HTERT RPE-1 (cell line): ENCODE data around the gene SMTN.
"Not testable (repeated sequence)": the region's sequence is repeated elsewhere in the genome, so short reads cannot be mapped to it uniquely, and the experiment has no call there.

Experiments used
- in situ Hi-C: fragments of 300-500 bp; cut with MboI; formaldehyde crosslinking; loops from 4 replicates; pipeline ENCODE4 v1.14.3; 2020; ENCODE audit warnings: low sequenced_read_pairs

Gene SMTN

GRCh38 chr22:31080848-31081649 is at the start of gene SMTN:
SMTN (plus strand) TSS chr22:31081318; CDS start chr22:31083259, 1,941 bp downstream.
- in situ Hi-C loops, result no loop called here

GRCh38 chr22:31036671-31037550 is 44.2 kb upstream of the SMTN start:
- in situ Hi-C loops, result no loop called here

DNA sequence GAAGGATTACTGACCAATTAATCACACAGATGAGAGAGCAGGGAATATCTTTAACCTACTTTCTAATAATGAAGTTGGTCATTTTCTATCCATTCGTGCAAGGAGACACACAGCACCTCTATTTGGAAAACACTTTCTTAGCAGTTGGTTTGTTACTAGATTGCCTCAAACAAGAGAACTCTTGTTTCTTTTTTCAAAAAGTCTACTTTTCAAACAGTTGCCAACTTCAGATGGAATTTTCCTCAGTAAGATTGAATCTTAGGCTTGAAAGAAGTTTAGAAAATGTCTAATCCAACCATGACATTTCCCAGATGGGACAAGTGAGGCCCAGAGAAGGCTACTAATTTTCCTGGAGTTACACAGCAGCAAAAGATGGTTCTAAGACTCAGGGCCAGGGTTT is 42.4 kb upstream of the SMTN start:
- in situ Hi-C loops, result no loop called here

GRCh38 chr22:31039393-31039792 is 41.7 kb upstream of the SMTN start:
- in situ Hi-C loops, result no loop called here

DNA sequence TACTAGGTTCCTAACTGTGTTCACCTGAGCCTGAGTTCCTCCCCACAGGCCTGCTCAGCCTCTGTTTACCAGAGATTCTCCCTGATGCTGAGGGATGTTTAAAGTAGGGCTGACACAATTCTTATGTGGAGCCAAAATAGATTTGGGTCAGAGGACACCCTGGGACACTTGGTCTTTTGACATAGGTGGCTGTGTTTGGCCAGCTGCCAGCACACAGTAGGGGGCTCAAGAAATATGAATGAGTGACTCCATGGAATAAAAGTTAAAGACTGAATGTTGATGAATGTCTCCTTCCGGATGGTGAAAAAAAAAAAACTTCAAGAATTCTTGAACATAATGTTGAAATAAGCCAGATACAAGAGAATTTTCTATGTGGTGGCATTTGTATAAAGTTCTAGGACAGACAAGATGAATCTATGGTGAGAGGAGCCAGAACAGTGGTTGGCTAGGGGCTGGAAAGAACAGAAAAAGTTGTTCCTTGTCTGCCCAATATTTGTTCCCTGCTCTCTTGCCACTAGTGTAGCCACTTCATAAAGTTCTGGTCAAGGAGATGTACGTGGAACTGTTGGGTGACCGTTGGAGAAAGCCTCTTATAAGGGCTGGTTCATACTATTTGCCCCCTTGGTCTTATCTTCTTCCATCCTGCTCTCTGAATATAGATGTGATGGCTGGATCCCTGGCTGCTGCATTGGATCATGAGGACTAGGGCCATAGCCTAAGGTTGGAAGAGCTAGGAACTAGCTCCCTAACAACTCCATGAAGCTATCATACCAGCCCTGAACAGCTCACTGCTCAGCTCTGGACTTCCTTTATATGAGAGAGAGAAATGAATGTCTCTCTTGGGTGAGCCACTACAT is 40.3 kb upstream of the SMTN start:
- in situ Hi-C loops, result no loop called here

DNA sequence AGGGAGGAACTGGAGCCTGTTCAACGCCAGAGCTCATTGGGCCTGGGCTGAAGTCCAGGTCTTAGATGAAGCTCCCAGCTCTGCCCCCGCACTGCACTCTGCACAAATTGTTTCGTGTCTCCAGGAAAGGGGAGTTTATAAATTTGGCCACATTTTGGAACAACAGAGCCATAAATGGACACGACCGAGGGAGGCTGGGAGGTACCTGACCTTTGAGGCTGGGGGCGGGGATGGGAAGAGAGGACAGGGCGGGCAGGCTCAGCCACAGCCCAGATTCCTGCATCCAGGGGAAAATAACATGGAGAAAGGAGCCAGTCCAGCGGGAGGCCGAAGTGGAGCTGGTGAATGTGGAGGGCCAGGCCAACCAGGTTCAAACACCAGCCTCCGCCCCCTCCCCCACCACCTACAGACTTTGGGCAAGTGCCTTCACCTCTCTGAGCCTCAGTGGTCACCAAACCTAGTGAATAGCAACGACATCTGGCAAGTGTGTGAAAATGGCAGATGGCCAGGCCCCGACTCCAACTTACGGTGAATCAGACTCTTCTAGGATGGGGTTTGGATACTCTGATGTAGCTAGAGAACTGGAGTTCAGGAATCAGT is 36.8 kb upstream of the SMTN start:
- in situ Hi-C loops, result no loop called here

- in situ Hi-C loops, result no loop called here
These were observed 35.1 kb upstream of the SMTN start for GRCh38 chr22:31045900-31046538.

- in situ Hi-C loops, result no loop called here
These were observed 34.4 kb upstream of the SMTN start for GRCh38 chr22:31046539-31047226.

GRCh38 chr22:31048570-31048969 is 32.5 kb upstream of the SMTN start:
- in situ Hi-C loops, result no loop called here

GRCh38 chr22:31049815-31050420 is 31.2 kb upstream of the SMTN start:
- in situ Hi-C loops, result no loop called here

DNA sequence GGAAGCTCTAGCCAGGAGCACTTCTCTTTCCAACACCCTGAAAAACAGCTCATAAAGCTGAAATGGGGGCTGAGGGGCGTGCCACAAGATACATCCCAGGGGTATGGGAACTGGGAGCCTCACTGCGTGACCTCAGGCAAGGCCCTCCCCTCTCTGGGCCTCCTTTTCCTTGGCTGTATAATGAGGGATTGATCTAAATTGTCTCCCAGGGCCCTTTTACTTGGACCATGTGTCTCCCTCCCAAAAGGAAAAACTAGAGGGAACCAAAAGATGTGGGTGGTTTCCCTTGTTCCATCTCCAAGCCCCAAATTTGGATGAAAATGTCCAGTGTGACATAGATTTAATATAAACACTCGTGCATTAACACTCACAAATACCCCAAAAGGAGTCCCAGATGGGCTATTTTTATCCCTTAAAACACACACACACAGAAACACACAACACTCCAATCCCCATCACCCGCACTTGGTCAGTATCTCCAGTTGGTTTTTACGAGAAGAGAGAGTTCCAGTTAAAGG is 25.9 kb upstream of the SMTN start:
- in situ Hi-C loops, result no loop called here

DNA sequence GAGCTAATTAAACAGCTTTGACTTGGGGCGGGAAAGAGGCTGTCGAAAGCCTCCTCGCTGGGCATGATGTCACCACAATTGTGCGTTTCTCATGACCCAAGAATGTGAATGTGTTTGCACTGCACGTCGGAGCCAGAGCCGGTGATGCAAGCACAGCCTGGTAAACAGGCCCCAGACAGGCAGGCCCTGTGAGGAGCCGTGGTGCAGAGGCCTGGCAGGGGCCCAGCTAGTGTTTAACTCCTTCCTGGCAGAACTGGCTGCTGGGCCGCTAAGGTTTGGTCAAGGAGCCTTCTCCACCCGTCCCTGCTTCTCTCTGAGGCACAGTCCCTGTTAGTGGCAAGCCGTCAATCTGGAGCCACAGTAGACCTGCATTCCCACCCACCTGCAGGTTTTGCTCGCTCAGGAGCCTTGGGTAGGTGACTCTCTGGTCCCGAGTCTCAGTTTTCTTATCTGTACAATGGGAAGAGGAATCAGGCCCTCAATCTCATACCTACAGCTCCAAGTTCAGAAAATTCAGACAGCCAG is 25.4 kb upstream of the SMTN start:
- in situ Hi-C loops, result no loop called here

GRCh38 chr22:31056986-31057599 is 24.0 kb upstream of the SMTN start:
- in situ Hi-C loops, result no loop called here

GRCh38 chr22:31059663-31060062 is 21.5 kb upstream of the SMTN start:
- in situ Hi-C loops, result not testable (repeated sequence)

GRCh38 chr22:31062566-31063230 is 18.4 kb upstream of the SMTN start:
- in situ Hi-C loops, result no loop called here

DNA sequence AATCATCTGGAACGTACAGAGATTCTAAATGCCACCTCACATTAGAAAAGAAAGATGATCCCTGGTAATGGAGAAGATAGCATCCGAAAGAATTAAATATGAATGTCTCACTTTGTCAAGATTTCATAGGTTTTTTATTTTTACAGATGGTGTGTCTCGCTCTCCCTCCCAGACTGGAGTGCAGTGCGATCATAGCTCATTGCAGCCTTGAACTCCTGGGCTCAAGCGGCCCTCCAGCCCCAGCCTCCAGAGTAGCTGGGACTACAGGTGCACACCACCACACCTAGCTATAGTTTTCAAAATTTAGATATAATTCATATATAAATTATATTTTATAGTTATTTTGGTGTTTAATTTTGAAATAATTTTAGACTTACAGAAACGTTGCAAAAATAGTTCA is 16.7 kb upstream of the SMTN start:
- in situ Hi-C loops, result no loop called here

DNA sequence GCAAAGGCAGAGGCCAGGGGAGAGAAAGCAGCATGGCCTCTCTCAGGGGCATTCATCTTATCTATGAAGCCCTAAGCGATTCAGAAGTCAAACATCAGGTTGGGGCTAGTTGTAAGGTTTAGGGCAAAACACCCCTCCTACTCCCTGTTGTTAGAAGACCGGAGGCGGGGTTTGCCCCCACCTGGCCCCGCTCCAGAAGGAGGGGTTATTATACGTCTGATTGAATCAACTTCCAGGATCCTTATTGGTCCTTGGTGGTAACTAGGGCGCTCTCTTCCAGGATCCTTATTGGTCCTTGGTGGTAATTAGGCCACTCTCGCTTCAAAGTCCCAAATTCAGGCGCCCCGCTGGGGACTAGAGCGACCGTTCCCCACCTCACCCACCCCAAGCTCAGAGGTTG is 12.1 kb upstream of the SMTN start:
- in situ Hi-C loops, result no loop called here
